Testis (tissue), 2 donors: Measurements from ENCODE around the gene DIAPH1.

Source experiments
- CTCF ChIP-seq, 3 experiments: fragments of 450-650 bp in 2 of 3; fragments of 200-600 bp in 1 of 3; sonication (generic) in 1 of 3; IDR thresholded peaks; one replicate each; pipeline ENCODE4 v1.5.1; 2016 to 2019; ENCODE audit warnings: antibody characterized with exemption in 3 of 3, mild to moderate bottlenecking in 2 of 3, moderate library complexity in 1 of 3
- POLR2A ChIP-seq: fragments of 450-650 bp; IDR thresholded peaks from one replicate; pipeline ENCODE4 v1.6.1; 2017; ENCODE audit warnings: antibody characterized with exemption, mild to moderate bottlenecking, moderate library complexity

- TF ChIP-seq CTCF (IDR thresholded peaks at IDR 0.05) (no peak), POLR2A (no peak)
Observed at GRCh38 chr5:141656396-141656795, 37.6 kb upstream of the DIAPH1 start.
